ENCODE results near the gene LYZL1.

DNA sequence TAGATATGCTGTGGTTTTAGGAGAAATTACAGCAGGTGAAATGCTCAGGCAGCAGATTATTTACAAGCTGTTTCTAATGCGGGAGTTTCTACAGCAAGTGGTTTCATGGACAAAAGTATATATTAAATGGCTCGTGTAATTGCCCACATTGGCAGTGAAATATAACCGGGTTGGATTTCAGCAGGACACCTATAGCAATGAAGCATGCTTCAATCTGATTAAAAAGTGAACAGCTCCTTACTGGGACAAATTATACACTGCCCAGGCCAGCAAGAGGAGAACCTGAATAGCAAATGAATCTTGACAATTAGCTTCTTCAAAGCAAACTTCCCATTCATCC, 35.2 kb upstream of the LYZL1 start:
- TF ChIP-seq, protein P1, sequence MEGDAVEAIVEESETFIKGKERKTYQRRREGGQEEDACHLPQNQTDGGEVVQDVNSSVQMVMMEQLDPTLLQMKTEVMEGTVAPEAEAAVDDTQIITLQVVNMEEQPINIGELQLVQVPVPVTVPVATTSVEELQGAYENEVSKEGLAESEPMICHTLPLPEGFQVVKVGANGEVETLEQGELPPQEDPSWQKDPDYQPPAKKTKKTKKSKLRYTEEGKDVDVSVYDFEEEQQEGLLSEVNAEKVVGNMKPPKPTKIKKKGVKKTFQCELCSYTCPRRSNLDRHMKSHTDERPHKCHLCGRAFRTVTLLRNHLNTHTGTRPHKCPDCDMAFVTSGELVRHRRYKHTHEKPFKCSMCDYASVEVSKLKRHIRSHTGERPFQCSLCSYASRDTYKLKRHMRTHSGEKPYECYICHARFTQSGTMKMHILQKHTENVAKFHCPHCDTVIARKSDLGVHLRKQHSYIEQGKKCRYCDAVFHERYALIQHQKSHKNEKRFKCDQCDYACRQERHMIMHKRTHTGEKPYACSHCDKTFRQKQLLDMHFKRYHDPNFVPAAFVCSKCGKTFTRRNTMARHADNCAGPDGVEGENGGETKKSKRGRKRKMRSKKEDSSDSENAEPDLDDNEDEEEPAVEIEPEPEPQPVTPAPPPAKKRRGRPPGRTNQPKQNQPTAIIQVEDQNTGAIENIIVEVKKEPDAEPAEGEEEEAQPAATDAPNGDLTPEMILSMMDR (conservative IDR thresholded peaks at IDR 0.05), result no peak
- TF ChIP-seq EZH2 (IDR thresholded peaks at IDR 0.05; ENCODE audit: low read depth), result no peak
